HepG2 (cell line): Measurements from ENCODE around the gene ANTKMT. TPM values are rescaled to one million over a fixed set of nuclear protein-coding genes. Genes with fewer than 3 reads are reported as not detected.
A peak's percentile ranks its signal among the peaks of the same experiment; 100 is the strongest.

Source experiments
- CBX5 ChIP-seq: sonication (generic); formaldehyde crosslinking; IDR thresholded peaks from 2 replicates; pipeline ENCODE4 v1.4.0; 2020; ENCODE audit warnings: missing genetic modification reagents, borderline replicate concordance
- ERF ChIP-seq: IDR thresholded peaks from 2 replicates; pipeline ENCODE4 v1.6.1; 2018; ENCODE audit warnings: missing biosample characterization, missing genetic modification reagents
- FOXJ3 ChIP-seq: sonication (generic); formaldehyde crosslinking; IDR thresholded peaks from 2 replicates; pipeline ENCODE4 v1.4.0; 2020; ENCODE audit warnings: missing genetic modification reagents, mild to moderate bottlenecking, borderline replicate concordance
- MAF1 ChIP-seq: sonication (generic); formaldehyde crosslinking; IDR thresholded peaks from 2 replicates; pipeline ENCODE4 v1.5.0; 2020; ENCODE audit warnings: missing genetic modification reagents, borderline replicate concordance
- MATR3 ChIP-seq: sonication (generic); formaldehyde crosslinking; IDR thresholded peaks from 2 replicates; pipeline ENCODE4 v1.4.0; 2020; ENCODE audit warnings: missing genetic modification reagents
- MTF1 ChIP-seq: sonication (generic); formaldehyde crosslinking; IDR thresholded peaks from 2 replicates; pipeline ENCODE4 v1.5.0; 2020; ENCODE audit warnings: missing genetic modification reagents
- PCBP2 ChIP-seq: fragments of 200-400 bp; formaldehyde crosslinking; optimal IDR thresholded peaks from 2 replicates; pipeline ENCODE3; 2018; ENCODE audit warnings: low read length, low read depth; ENCODE audit not compliant: poor library complexity, severe bottlenecking
- SMC3 ChIP-seq: IDR thresholded peaks from 2 replicates; pipeline ENCODE4 v1.6.1; 2011; ENCODE audit warnings: low read length, improper control_type of control experiment
- THRA ChIP-seq: sonication (generic); formaldehyde crosslinking; IDR thresholded peaks from 2 replicates; pipeline ENCODE4 v1.4.0; 2020; ENCODE audit warnings: missing genetic modification reagents, borderline replicate concordance
- ZBTB1 ChIP-seq: sonication (generic); formaldehyde crosslinking; IDR thresholded peaks from 2 replicates; pipeline ENCODE4 v1.4.0; 2020; ENCODE audit warnings: missing genetic modification reagents, borderline replicate concordance
- ZBTB40 ChIP-seq, 2 experiments: fragments of 450-650 bp in 1 of 2; sonication (generic) in 1 of 2; formaldehyde crosslinking in 1 of 2; IDR thresholded peaks; 2 replicates each; pipeline versions ENCODE4 v1.6.1 to v1.8.0; 2016 to 2022; ENCODE audit warnings: antibody characterized with exemption in 1 of 2, mild to moderate bottlenecking in 1 of 2, missing genetic modification reagents in 1 of 2
- ZNF230 ChIP-seq: sonication (generic); formaldehyde crosslinking; IDR thresholded peaks from 2 replicates; pipeline ENCODE4 v1.4.0; 2020; ENCODE audit warnings: mild to moderate bottlenecking, missing genetic modification reagents
- ZNF530 ChIP-seq: sonication (generic); formaldehyde crosslinking; IDR thresholded peaks from 2 replicates; pipeline ENCODE4 v1.5.0; 2020; ENCODE audit warnings: low read depth, mild to moderate bottlenecking, missing genetic modification reagents
- polyA plus RNA-seq, 8 experiments: library from polyadenylated mRNA; depleted of rRNA in 3 of 8; stranded (reverse) in 7 of 8; unstranded in 1 of 8; fragments of >200 nt; fragmentation: Illumina TruSeq in 4 of 8; extraction: Trizol in 4 of 8; gene quantifications; 2 replicates each; pipeline versions ENCODE4 v1.2.1 to v1.2.3, GENCODE V29; 2011 to 2016; ENCODE audit warnings: low read depth in 4 of 8, missing spikeins in 1 of 8, mixed read lengths in 1 of 8; ENCODE audit not compliant: insufficient read depth in 1 of 8
- total RNA-seq, 5 experiments: library from RNA; depleted of rRNA; stranded (reverse); fragments of >200 nt; fragmentation: Illumina TruSeq; extraction: Trizol; gene quantifications; 2 replicates each; pipeline ENCODE4 v1.2.3, GENCODE V29; 2016; ENCODE audit warnings: low read depth in 1 of 5

ANTKMT gene
- total and polyA plus RNA-seq, 2 of the 13 experiments (the other 11 are each of a cell fraction or from before 2014, with no cell fraction given): 7.5 to 47.8 TPM

- TF ChIP-seq ZBTB40 (IDR thresholded peaks at IDR 0.05) (no peak), ZBTB40 (CRISPR knock-in tag; IDR thresholded peaks at IDR 0.05) (peak; percentile 86), ZNF530 (no peak), MTF1 (no peak), FOXJ3 (no peak), MATR3 (no peak), ZNF230 (CRISPR knock-in tag) (no peak), ERF (CRISPR knock-in tag) (peak; percentile 9), SMC3 (no peak), MAF1 (CRISPR knock-in tag) (no peak), ZBTB1 (CRISPR knock-in tag) (no peak), THRA (CRISPR knock-in tag) (no peak), CBX5 (CRISPR knock-in tag) (no peak), PCBP2 (no peak)
Measured at GRCh38 chr16:720990-721764, at the start of gene ANTKMT (continued).
